Loucy (cell line): ENCODE data around the gene CDH13.
A peak's percentile ranks its signal among the peaks of the same experiment; 100 is the strongest.

ENCODE experiments used
- H2AFZ ChIP-seq: fragments of 200-600 bp; sonication (generic); 2 replicates; pipeline ENCODE4 v1.6.0; 2016; ENCODE audit warnings: antibody characterized with exemption, mild to moderate bottlenecking, low read length, moderate library complexity
- H3F3A ChIP-seq: fragments of 200-600 bp; 2 replicates; pipeline ENCODE4 v1.6.0; 2016; ENCODE audit warnings: antibody characterized with exemption, low read depth, mild to moderate bottlenecking
- H3K27me3 ChIP-seq: fragments of 200-600 bp; sonication (generic); 2 replicates; pipeline ENCODE4 v1.6.1; 2014; ENCODE audit warnings: low read length, mild to moderate bottlenecking; ENCODE audit not compliant: insufficient read depth, poor library complexity, severe bottlenecking
- H3K36me3 ChIP-seq: fragments of 200-600 bp; sonication (generic); 2 replicates; pipeline ENCODE4 v1.6.1; 2016; ENCODE audit warnings: low read length; ENCODE audit not compliant: insufficient read depth
- H3K4me1 ChIP-seq: fragments of 200-600 bp; sonication (generic); 2 replicates; pipeline ENCODE4 v1.5.1; 2014; ENCODE audit warnings: low read length, mild to moderate bottlenecking; ENCODE audit not compliant: insufficient read depth, poor library complexity, severe bottlenecking
- H3K4me2 ChIP-seq: fragments of 200-600 bp; sonication (generic); 2 replicates; pipeline ENCODE4 v1.6.0; 2014; ENCODE audit warnings: antibody characterized with exemption, low read length, low read depth, mild to moderate bottlenecking; ENCODE audit not compliant: poor library complexity, severe bottlenecking
- H3K4me3 ChIP-seq: fragments of 200-600 bp; sonication (generic); 2 replicates; pipeline ENCODE4 v1.5.1; 2014; ENCODE audit warnings: low read length, mild to moderate bottlenecking, mixed read lengths; ENCODE audit not compliant: poor library complexity, severe bottlenecking
- H3K79me2 ChIP-seq: fragments of 200-600 bp; sonication (generic); 2 replicates; pipeline ENCODE4 v1.6.1; 2014; ENCODE audit warnings: low read length; ENCODE audit not compliant: insufficient read depth
- H3K9ac ChIP-seq: fragments of 200-600 bp; sonication (generic); 2 replicates; pipeline ENCODE4 v1.6.0; 2014; ENCODE audit warnings: mild to moderate bottlenecking, low read depth, low read length, moderate library complexity; ENCODE audit not compliant: poor library complexity, severe bottlenecking
- H3K9me2 ChIP-seq: fragments of 200-600 bp; sonication (generic); replicated peaks from 2 replicates; pipeline ENCODE4 v1.6.1; 2016; ENCODE audit warnings: low read depth, low read length, mixed read lengths
- H3K9me3 ChIP-seq: fragments of 200-600 bp; sonication (generic); 2 replicates; pipeline ENCODE4 v1.6.1; 2014; ENCODE audit warnings: mild to moderate bottlenecking, antibody characterized with exemption, low read length, low read depth; ENCODE audit not compliant: insufficient read depth
- H4K20me1 ChIP-seq: fragments of 200-600 bp; sonication (generic); 2 replicates; pipeline ENCODE4 v1.6.0; 2014; ENCODE audit warnings: antibody characterized with exemption, low read length, mild to moderate bottlenecking; ENCODE audit not compliant: insufficient read depth, poor library complexity, severe bottlenecking
- CTCF ChIP-seq: fragments of 200-600 bp; sonication (generic); conservative IDR thresholded peaks from 2 replicates; pipeline ENCODE4 v1.5.1; 2014; ENCODE audit warnings: mild to moderate bottlenecking, antibody characterized with exemption, low read length
- EZH2phosphoT487 ChIP-seq: fragments of 200-600 bp; IDR thresholded peaks from 2 replicates; pipeline ENCODE4 v1.6.1; 2018; ENCODE audit warnings: antibody characterized with exemption, mild to moderate bottlenecking, moderate library complexity, borderline replicate concordance

CDH13 gene

GRCh38 chr16:83714286-83714685, 1087.5 kb downstream of the CDH13 start:
- Histone ChIP-seq H3K36me3 (no peaks in the 10 kb centered on the region), H3K9me2 (no peaks in the 10 kb centered on the region), H2AFZ (no peak overlapping the region), H4K20me1 (no peaks in the 10 kb centered on the region), H3K4me1 (peaks cover 32% of the 10 kb centered on the region), H3K9me3 (no peaks in the 10 kb centered on the region), H3K9ac (peak overlapping the region; percentile 46), H3K4me2 (peak overlapping the region; percentile 39), H3F3A (no peaks in the 10 kb centered on the region), H3K4me3 (no peak overlapping the region), H3K79me2 (no peaks in the 10 kb centered on the region), H3K27me3 (no peaks in the 10 kb centered on the region)
- no peak for TF ChIP-seq EZH2phosphoT487
- no peak for TF ChIP-seq CTCF

GRCh38 chr16:83715217-83715920, 1088.6 kb downstream of the CDH13 start:
- Histone ChIP-seq H3K36me3 (no peaks in the 10 kb centered on the region), H3K4me3 (no peak overlapping the region), H2AFZ (no peak overlapping the region), H4K20me1 (no peaks in the 10 kb centered on the region), H3K79me2 (no peaks in the 10 kb centered on the region), H3K4me1 (peaks cover 32% of the 10 kb centered on the region), H3K9me3 (no peaks in the 10 kb centered on the region), H3K4me2 (no peak overlapping the region), H3K9ac (no peak overlapping the region), H3K27me3 (no peaks in the 10 kb centered on the region), H3F3A (no peaks in the 10 kb centered on the region), H3K9me2 (no peaks in the 10 kb centered on the region)
- no peak for TF ChIP-seq CTCF
- TF ChIP-seq EZH2phosphoT487: no peak

GRCh38 chr16:83717308-83717707, 1090.5 kb downstream of the CDH13 start:
- H3K4me3 ChIP-seq: no peak overlapping the region
- TF ChIP-seq CTCF (peak; percentile 45), EZH2phosphoT487 (no peak)

More at GRCh38 chr16:83717308-83717707, 1090.5 kb downstream of the CDH13 start:
- H3K9me3 ChIP-seq: no peaks in the 10 kb centered on the region
- H3K9ac ChIP-seq: no peak overlapping the region
- H2AFZ ChIP-seq: no peak overlapping the region
- H3K79me2 ChIP-seq: no peaks in the 10 kb centered on the region
- H3F3A ChIP-seq: no peaks in the 10 kb centered on the region
- peaks cover 49% of the 10 kb centered on the region for H3K4me1 ChIP-seq
- H3K27me3 ChIP-seq: no peaks in the 10 kb centered on the region
- H3K36me3 ChIP-seq: no peaks in the 10 kb centered on the region
- no peak overlapping the region for H3K4me2 ChIP-seq
- H4K20me1 ChIP-seq: no peaks in the 10 kb centered on the region
- H3K9me2 ChIP-seq: no peaks in the 10 kb centered on the region
